RWPE2 (cell line): ENCODE data around the gene MAP2.

Experiments used
- ATAC-seq: fragments of 200-7000 bp; cut with Tn5 transposase; 3 replicates; pipeline ENCODE4 v1.9.1; 2021; ENCODE audit warnings: low read depth
- DNase-seq: peaks from one replicate; pipeline ENCODE4 v3.0.0-alpha.2; 2020; ENCODE audit warnings: low spot score
- H3K27ac ChIP-seq: fragments of 450-650 bp; 2 replicates; pipeline ENCODE4 v1.5.1; 2017; ENCODE audit warnings: mild to moderate bottlenecking; ENCODE audit not compliant: poor library complexity, severe bottlenecking
- H3K27me3 ChIP-seq: fragments of 250-450 bp; sonication (Bioruptor Pico); 2 replicates; pipeline ENCODE4 v1.5.1; 2021; ENCODE audit warnings: mild to moderate bottlenecking, moderate library complexity; ENCODE audit not compliant: insufficient read depth, poor library complexity, severe bottlenecking
- H3K36me3 ChIP-seq: fragments of 250-450 bp; sonication (Bioruptor Pico); 2 replicates; pipeline ENCODE4 v1.5.1; 2020; ENCODE audit warnings: low read depth, mild to moderate bottlenecking, moderate library complexity
- H3K4me1 ChIP-seq: fragments of 250-450 bp; sonication (Bioruptor Pico); 2 replicates; pipeline ENCODE4 v1.5.1; 2021; ENCODE audit warnings: mild to moderate bottlenecking, moderate library complexity; ENCODE audit not compliant: insufficient read depth, poor library complexity, severe bottlenecking
- H3K4me3 ChIP-seq: fragments of 250-450 bp; sonication (Bioruptor Pico); 2 replicates; pipeline ENCODE4 v1.5.1; 2021; ENCODE audit warnings: mild to moderate bottlenecking, moderate library complexity; ENCODE audit not compliant: severe bottlenecking
- H3K9me3 ChIP-seq: fragments of 250-450 bp; sonication (Bioruptor Pico); 2 replicates; pipeline ENCODE4 v1.5.1; 2021; ENCODE audit warnings: mild to moderate bottlenecking, moderate library complexity; ENCODE audit not compliant: severe bottlenecking
- TF ChIP-seq, protein P1 (sequence below): fragments of 450-650 bp; IDR thresholded peaks from one replicate; pipeline ENCODE4 v1.5.1; 2017; ENCODE audit warnings: mild to moderate bottlenecking, moderate library complexity; ENCODE audit not compliant: poor library complexity, severe bottlenecking

MAP2 gene

DNA sequence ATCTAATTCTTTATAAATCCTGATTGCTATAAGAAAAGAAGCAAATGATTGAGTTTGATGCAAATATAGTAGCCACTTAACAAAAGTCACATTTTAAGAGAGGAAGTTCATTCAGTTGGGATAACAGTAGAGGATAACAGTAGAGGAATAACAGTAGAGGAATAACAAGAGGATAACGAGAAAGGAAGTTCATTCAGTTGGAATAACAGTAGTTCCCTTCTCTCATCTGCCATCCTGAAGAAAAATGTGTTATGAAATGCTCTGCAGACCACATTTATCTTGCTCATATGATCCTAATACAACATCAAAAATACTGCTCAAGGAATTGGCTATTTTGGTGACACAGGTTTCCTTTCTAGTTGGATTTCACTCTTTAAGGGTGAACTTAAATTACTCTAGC lies 242.4 kb downstream of the MAP2 start:
- Histone ChIP-seq H3K27ac (no peak overlapping the region), H3K27me3 (no peaks in the 10 kb centered on the region), H3K9me3 (no peaks in the 10 kb centered on the region), H3K4me1 (no peaks in the 10 kb centered on the region), H3K4me3 (no peak overlapping the region), H3K36me3 (no peaks in the 10 kb centered on the region)
- ATAC-seq (no peak), DNase-seq (no peak)
- TF ChIP-seq, protein P1, sequence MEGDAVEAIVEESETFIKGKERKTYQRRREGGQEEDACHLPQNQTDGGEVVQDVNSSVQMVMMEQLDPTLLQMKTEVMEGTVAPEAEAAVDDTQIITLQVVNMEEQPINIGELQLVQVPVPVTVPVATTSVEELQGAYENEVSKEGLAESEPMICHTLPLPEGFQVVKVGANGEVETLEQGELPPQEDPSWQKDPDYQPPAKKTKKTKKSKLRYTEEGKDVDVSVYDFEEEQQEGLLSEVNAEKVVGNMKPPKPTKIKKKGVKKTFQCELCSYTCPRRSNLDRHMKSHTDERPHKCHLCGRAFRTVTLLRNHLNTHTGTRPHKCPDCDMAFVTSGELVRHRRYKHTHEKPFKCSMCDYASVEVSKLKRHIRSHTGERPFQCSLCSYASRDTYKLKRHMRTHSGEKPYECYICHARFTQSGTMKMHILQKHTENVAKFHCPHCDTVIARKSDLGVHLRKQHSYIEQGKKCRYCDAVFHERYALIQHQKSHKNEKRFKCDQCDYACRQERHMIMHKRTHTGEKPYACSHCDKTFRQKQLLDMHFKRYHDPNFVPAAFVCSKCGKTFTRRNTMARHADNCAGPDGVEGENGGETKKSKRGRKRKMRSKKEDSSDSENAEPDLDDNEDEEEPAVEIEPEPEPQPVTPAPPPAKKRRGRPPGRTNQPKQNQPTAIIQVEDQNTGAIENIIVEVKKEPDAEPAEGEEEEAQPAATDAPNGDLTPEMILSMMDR: no peak

- Histone ChIP-seq H3K9me3 (no peaks in the 10 kb centered on the region), H3K4me3 (no peak overlapping the region), H3K36me3 (no peaks in the 10 kb centered on the region), H3K27me3 (no peaks in the 10 kb centered on the region), H3K27ac (no peak overlapping the region), H3K4me1 (no peaks in the 10 kb centered on the region)
- ATAC-seq: no peak
- TF ChIP-seq, protein P1: no peak
- no peak for DNase-seq
These were observed 247.3 kb downstream of the MAP2 start for GRCh38 chr2:209671020-209671680.

DNA sequence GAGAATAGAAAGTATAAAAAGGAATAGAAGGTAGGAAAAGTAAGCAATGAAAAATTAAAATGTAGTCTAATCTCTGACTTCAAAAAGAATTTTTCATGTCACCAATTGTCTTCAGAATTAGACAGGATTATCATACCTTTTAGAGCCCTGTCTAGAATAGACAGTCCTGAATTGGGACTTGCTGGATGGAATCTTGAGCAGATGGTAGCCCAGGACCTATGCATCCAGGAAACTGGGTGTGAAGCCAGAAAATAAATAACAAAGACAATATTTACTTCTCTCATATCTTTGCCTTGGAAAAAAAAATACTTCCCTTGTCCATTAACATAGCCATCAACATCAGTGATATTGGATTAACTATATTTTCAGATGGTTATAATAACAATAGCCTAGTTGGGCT lies 250.0 kb downstream of the MAP2 start:
- TF ChIP-seq, protein P1: no peak
- no peak for ATAC-seq
- Histone ChIP-seq H3K4me3 (no peak overlapping the region), H3K27me3 (no peaks in the 10 kb centered on the region), H3K9me3 (no peaks in the 10 kb centered on the region), H3K4me1 (no peaks in the 10 kb centered on the region), H3K27ac (no peak overlapping the region), H3K36me3 (no peaks in the 10 kb centered on the region)
- DNase-seq: no peak

DNA sequence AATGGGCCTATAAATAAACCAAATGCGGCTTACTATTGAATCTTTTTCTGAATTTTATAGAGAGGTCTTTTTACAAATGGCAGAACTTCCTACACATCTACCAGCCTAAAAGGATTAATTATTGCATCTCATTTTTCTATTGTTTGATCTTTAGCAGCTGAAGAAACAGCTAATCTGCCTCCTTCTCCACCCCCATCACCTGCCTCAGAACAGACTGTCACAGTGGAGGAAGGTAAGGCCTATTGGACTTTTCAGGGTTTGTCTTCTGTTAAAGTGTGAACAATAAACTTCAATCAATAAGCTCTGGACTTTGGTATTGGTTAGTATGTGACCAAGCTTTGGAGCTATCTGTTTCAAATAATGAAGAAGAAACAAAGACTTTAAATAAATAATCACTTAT lies 256.7 kb downstream of the MAP2 start:
- ATAC-seq: no peak
- Histone ChIP-seq H3K27ac (no peak overlapping the region), H3K36me3 (no peaks in the 10 kb centered on the region), H3K4me1 (no peaks in the 10 kb centered on the region), H3K4me3 (no peak overlapping the region), H3K9me3 (no peaks in the 10 kb centered on the region), H3K27me3 (no peaks in the 10 kb centered on the region)
- no peak for DNase-seq
- TF ChIP-seq, protein P1: no peak

GRCh38 chr2:209681201-209681735 lies 257.4 kb downstream of the MAP2 start:
- no peaks in the 10 kb centered on the region for H3K4me1 ChIP-seq
- no peak for DNase-seq
- H3K27me3 ChIP-seq: no peaks in the 10 kb centered on the region
- TF ChIP-seq, protein P1: no peak
- no peak overlapping the region for H3K27ac ChIP-seq
- no peak for ATAC-seq
- no peaks in the 10 kb centered on the region for H3K9me3 ChIP-seq
- no peaks in the 10 kb centered on the region for H3K36me3 ChIP-seq
- no peak overlapping the region for H3K4me3 ChIP-seq
